Measurements from ENCODE around the gene MCF2L2.

- TF ChIP-seq, protein P1, sequence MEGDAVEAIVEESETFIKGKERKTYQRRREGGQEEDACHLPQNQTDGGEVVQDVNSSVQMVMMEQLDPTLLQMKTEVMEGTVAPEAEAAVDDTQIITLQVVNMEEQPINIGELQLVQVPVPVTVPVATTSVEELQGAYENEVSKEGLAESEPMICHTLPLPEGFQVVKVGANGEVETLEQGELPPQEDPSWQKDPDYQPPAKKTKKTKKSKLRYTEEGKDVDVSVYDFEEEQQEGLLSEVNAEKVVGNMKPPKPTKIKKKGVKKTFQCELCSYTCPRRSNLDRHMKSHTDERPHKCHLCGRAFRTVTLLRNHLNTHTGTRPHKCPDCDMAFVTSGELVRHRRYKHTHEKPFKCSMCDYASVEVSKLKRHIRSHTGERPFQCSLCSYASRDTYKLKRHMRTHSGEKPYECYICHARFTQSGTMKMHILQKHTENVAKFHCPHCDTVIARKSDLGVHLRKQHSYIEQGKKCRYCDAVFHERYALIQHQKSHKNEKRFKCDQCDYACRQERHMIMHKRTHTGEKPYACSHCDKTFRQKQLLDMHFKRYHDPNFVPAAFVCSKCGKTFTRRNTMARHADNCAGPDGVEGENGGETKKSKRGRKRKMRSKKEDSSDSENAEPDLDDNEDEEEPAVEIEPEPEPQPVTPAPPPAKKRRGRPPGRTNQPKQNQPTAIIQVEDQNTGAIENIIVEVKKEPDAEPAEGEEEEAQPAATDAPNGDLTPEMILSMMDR (conservative IDR thresholded peaks at IDR 0.05; ENCODE audit: low read depth in 2 of 2) = no peak
- TF ChIP-seq EZH2 (IDR thresholded peaks at IDR 0.05; ENCODE audit: low read depth, unreplicated experiment) (no peak), JUNB (IDR thresholded peaks at IDR 0.05; ENCODE audit: unreplicated experiment) (no peak), EZH2phosphoT487 (IDR thresholded peaks at IDR 0.05; ENCODE audit: unreplicated experiment) (no peak), POLR2AphosphoS5 (IDR thresholded peaks at IDR 0.05; ENCODE audit: low read depth) (no peak), ZNF462 (CRISPR knock-in tag; IDR thresholded peaks at IDR 0.05) (no peak), REST (IDR thresholded peaks at IDR 0.05; ENCODE audit: unreplicated experiment) (no peak), CREB1 (CRISPR knock-in tag; IDR thresholded peaks at IDR 0.05; ENCODE audit: low read depth) (no peak), ZNF114 (CRISPR knock-in tag; IDR thresholded peaks at IDR 0.05) (no peak)
- TF ChIP-seq, protein P2, sequence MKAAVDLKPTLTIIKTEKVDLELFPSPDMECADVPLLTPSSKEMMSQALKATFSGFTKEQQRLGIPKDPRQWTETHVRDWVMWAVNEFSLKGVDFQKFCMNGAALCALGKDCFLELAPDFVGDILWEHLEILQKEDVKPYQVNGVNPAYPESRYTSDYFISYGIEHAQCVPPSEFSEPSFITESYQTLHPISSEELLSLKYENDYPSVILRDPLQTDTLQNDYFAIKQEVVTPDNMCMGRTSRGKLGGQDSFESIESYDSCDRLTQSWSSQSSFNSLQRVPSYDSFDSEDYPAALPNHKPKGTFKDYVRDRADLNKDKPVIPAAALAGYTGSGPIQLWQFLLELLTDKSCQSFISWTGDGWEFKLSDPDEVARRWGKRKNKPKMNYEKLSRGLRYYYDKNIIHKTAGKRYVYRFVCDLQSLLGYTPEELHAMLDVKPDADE (IDR thresholded peaks at IDR 0.05) = no peak
Measured at GRCh38 chr3:183381673-183382072, 46.7 kb downstream of the MCF2L2 start.

Data from GM23338 (cell line).